ENCODE data around the gene THEMIS2.

- no peak for TF ChIP-seq CTCF (IDR thresholded peaks at IDR 0.05)
- no peak for TF ChIP-seq POLR2A (IDR thresholded peaks at IDR 0.05)
Observed at GRCh38 chr1:27922272-27922671, 49.9 kb downstream of the THEMIS2 start.
